HepG2 (cell line): ENCODE results near the gene CNR1.

ENCODE experiments used
- CREB3 ChIP-seq: sonication (generic); formaldehyde crosslinking; IDR thresholded peaks from 2 replicates; pipeline ENCODE4 v1.5.0; 2020; ENCODE audit warnings: missing genetic modification reagents
- CTCF ChIP-seq: sonication (generic); formaldehyde crosslinking; IDR thresholded peaks from 2 replicates; pipeline ENCODE4 v1.5.0; 2020; ENCODE audit warnings: mild to moderate bottlenecking, missing genetic modification reagents, moderate library complexity
- DNMT1 ChIP-seq: sonication (generic); formaldehyde crosslinking; IDR thresholded peaks from 2 replicates; pipeline ENCODE4 v1.5.1; 2020; ENCODE audit warnings: mild to moderate bottlenecking, missing genetic modification reagents
- EP300 ChIP-seq, 3 experiments: sonication (generic) in 1 of 3; formaldehyde crosslinking in 1 of 3; IDR thresholded peaks; 2 replicates each; pipeline versions ENCODE4 v1.5.1 to v1.6.1; 2011 to 2020; ENCODE audit warnings: low read depth in 2 of 3, low read length in 2 of 3, borderline replicate concordance in 1 of 3, improper control_type of control experiment in 1 of 3, mild to moderate bottlenecking in 1 of 3, missing genetic modification reagents in 1 of 3, moderate library complexity in 1 of 3
- MED1 ChIP-seq: sonication (generic); formaldehyde crosslinking; IDR thresholded peaks from 2 replicates; pipeline ENCODE4 v1.4.0; 2020; ENCODE audit warnings: missing genetic modification reagents
- SP1 ChIP-seq, 2 experiments: fragments of 450-650 bp in 1 of 2; sonication (generic) in 1 of 2; formaldehyde crosslinking in 1 of 2; IDR thresholded peaks; 2 replicates each; pipeline versions ENCODE4 v1.4.0 to v1.6.1; 2016 to 2020; ENCODE audit warnings: missing genetic modification reagents in 1 of 2

GRCh38 chr6:88107241-88107640 is 58.9 kb downstream of the CNR1 start:
- TF ChIP-seq CTCF (CRISPR knock-in tag), result no peak
- TF ChIP-seq EP300 (IDR thresholded peaks at IDR 0.05; ENCODE audit: low read depth in 2 of 2, low read length in 2 of 2), result no peak
- TF ChIP-seq EP300 (CRISPR knock-in tag; IDR thresholded peaks at IDR 0.05; ENCODE audit: borderline replicate concordance), result no peak
- no peak for TF ChIP-seq CREB3 (CRISPR knock-in tag)
- no peak for TF ChIP-seq MED1 (CRISPR knock-in tag)
- TF ChIP-seq DNMT1 (CRISPR knock-in tag), result no peak
- no peak for TF ChIP-seq SP1 (IDR thresholded peaks at IDR 0.05)
- TF ChIP-seq SP1 (CRISPR knock-in tag; IDR thresholded peaks at IDR 0.05), result no peak
